Subcutaneous preadipocyte (primary cell): ENCODE measurements around the gene C4BPA. TPM values are rescaled to one million over a fixed set of nuclear protein-coding genes. Genes with fewer than 3 reads are reported as not detected.

Experiments used
- small RNA-seq: library from RNA; depleted of rRNA; stranded (forward); fragments of <200 nt; gene quantifications from one replicate; pipeline ENCODE3, GENCODE V24; 2012
- total RNA-seq: library from RNA; depleted of rRNA; stranded (reverse); fragments of >200 nt; gene quantifications from 2 replicates; pipeline ENCODE4 v1.2.3, GENCODE V29; 2012

The C4BPA gene
- total RNA-seq, result not detected in 2 replicates

DNA sequence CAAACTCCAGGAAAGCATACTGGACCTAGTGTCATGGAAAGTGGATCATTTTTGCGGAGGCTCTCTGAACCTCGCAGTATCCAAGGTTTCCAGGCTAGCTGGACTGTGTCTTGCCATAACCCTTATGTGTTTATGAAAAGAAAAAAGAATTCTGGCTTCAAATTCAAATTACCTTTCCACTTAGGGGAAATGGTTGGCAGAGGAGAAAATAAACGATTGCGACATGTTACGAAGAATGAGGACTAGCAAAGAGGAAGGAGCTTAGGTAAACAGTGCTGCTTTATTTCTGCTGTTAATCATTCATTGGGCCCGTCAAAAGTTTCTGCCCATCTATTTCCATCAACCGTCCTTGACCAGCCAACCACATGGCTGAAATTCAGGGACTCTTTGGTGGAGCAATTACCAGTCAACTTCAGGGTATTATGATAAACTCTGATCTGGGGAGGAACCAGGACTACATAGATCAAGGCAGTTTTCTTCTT, at the start of gene C4BPA:
Gene C4BPA (plus strand): TSS at position 342 of the 482 bp plus-strand sequence. CDS start 8,793 bp downstream, outside the sequence.

DNA sequence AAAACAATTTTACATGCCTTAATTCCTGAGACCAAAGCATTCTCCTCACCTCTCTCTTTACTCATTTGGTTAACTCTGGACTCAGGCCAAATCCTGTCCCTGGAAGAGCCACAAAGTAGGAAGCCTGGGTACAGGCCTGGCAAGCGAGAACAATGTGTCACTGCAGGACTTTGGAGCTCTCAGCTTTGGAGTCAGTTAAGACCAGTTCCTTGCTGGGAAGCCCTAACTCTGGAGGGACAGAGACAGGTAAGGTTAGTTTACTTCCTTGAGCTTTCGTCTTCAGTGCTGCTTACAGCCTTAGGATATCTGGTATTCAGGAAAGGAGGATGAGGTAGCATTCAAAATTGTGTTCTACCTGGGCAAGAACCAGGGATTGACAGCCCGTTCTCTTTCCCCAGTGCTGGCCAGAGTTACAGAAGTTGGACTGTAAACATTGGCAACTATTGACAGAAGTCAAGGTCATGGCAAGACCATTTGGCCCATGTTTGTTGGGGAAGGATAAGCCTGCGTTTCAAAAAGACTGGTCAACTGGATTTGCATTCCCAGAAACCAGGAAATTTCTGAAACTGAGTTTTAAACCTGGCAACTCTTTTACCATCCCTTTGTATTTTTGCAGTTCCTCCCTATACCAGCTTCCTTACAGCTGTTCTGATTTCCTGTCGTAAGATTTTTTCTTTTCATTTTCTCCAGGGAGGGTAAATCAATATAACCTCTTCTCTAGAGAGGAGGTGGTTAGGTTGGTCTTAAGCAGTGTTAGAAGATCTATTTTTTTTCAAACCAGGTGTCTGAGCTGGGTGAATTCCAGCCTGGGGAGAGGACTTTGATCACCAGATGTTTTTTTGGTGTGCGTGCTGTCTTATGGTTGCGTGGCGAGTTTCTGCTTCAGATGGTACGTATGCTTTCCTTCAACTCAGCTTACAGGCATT, 15.1 kb upstream of the C4BPA start, which contains the start of gene C4BPB:
Gene C4BPB (plus strand): TSS at position 160 of the 926 bp plus-strand sequence. CDS start 672 bp downstream, at position 832.

Small RNA genes lying within 50 kb of the gene (small RNA-seq; reads per million reads assigned to genes)
- not detected for gene AL445493.1

Other genes with a start within 250 kb of the C4BPA start
- gene IL20, start 238.6 kb upstream of the C4BPA start, total RNA-seq, result not detected in 2 replicates
- gene IL24, start 206.8 kb upstream of the C4BPA start, total RNA-seq, result not detected in 2 replicates
- gene FCMR, start 182.3 kb upstream of the C4BPA start, total RNA-seq, result not detected in 2 replicates
- not detected in 2 replicates for gene PIGR, start 157.8 kb upstream of the C4BPA start, total RNA-seq
- gene FCAMR, start 133.8 kb upstream of the C4BPA start, total RNA-seq, result not detected in 2 replicates
- gene C1orf116, start 71.5 kb upstream of the C4BPA start, total RNA-seq, result under 0.01 TPM in 1 of 2 replicates, not detected in the other
- 4.8 and 6.3 TPM in 2 replicates for gene YOD1, start 53.0 kb upstream of the C4BPA start, total RNA-seq
- gene PFKFB2, start 51.0 kb upstream of the C4BPA start, total RNA-seq, result 2.5 and 3.3 TPM in 2 replicates
- gene C4BPB, start 15.4 kb upstream of the C4BPA start, total RNA-seq, result not detected in 2 replicates
- gene CD55, start 217.4 kb downstream of the C4BPA start, total RNA-seq, result 33.8 and 50.4 TPM in 2 replicates